Activated naive CD8-positive, alpha-beta T cell treated with anti-CD3 and anti-CD28 coated beads for 36 hours (primary cell): ENCODE results near the gene TSPAN9. TPM values are rescaled to one million over a fixed set of nuclear protein-coding genes. Genes with fewer than 3 reads are reported as not detected.
A peak's percentile ranks its signal among the peaks of the same experiment; 100 is the strongest.

Experiments used
- DNase-seq: peaks from one replicate; pipeline ENCODE4 v3.0.0; 2021
- H3K27ac Mint-ChIP-seq: one replicate; pipeline ENCODE4 v1.8.0; 2022; ENCODE audit warnings: mild to moderate bottlenecking, moderate library complexity, mixed read lengths
- H3K27me3 Mint-ChIP-seq: one replicate; pipeline ENCODE4 v1.8.0; 2022; ENCODE audit warnings: mild to moderate bottlenecking, mixed read lengths
- H3K36me3 Mint-ChIP-seq: one replicate; pipeline ENCODE4 v1.8.0; 2021; ENCODE audit warnings: mild to moderate bottlenecking, mixed read lengths
- H3K4me1 Mint-ChIP-seq: one replicate; pipeline ENCODE4 v1.8.0; 2021; ENCODE audit warnings: mixed read lengths
- H3K4me3 Mint-ChIP-seq: one replicate; pipeline ENCODE4 v1.8.0; 2022; ENCODE audit warnings: mild to moderate bottlenecking, moderate library complexity, mixed read lengths
- H3K9me3 Mint-ChIP-seq: one replicate; pipeline ENCODE4 v1.8.0; 2022; ENCODE audit warnings: mixed read lengths
- total RNA-seq, 2 experiments: library from RNA; stranded (reverse); gene quantifications; one replicate each; pipeline ENCODE4 v1.2.3, GENCODE V29; 2021

TSPAN9 gene
- total RNA-seq, 2 experiments from 2014 or later, result 0.24 to 0.31 TPM

DNA sequence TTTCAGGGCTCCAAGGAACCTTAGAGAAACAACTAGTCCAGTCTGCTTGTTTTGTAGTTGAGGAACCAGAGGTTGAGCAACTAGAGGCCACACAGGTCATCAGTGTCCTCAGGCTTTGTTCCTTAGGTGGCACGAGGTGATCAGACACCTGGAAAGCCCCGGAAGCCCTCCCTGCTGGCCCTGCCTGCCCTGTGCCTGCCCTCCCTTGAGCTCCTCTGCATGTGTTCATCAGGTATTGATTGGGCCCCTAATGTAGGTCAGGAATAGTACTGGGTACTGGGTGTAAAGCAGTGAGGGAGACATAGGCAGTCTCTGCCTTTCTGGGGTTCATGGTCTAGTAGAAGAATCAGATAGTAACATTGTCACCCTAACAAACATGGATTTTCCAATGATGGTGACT lies 114.3 kb downstream of the TSPAN9 start:
- Mint-ChIP-seq H3K9me3 (no peaks in the 10 kb centered on the region), H3K4me3 (no peak overlapping the region), H3K27me3 (no peaks in the 10 kb centered on the region), H3K36me3 (no peaks in the 10 kb centered on the region), H3K4me1 (peaks cover 3% of the 10 kb centered on the region), H3K27ac (no peak overlapping the region)
- no peak for DNase-seq

DNA sequence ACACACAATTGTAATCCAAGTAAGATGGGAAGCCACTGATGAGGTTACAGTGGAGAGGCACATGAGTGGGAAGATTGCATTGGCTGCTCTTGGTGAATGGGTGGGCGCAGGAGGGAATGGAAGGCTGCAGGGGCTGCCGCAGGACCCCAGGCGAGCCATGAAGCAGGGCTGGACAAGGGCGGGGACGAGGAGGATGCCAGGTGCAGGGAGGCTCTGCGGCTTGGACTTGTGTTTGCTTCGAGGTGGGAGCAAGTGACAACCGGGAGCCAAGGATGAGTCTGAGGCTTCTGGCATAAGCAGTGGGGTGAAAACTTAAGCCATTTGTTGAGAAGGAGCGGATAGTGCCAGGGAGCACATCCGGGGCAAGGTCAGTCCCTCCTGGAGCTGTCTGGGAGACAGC lies 115.0 kb downstream of the TSPAN9 start:
- Mint-ChIP-seq H3K9me3 (no peaks in the 10 kb centered on the region), H3K27ac (no peak overlapping the region), H3K4me1 (no peaks in the 10 kb centered on the region), H3K4me3 (no peak overlapping the region), H3K27me3 (peaks cover 3% of the 10 kb centered on the region), H3K36me3 (no peaks in the 10 kb centered on the region)
- no peak for DNase-seq

DNA sequence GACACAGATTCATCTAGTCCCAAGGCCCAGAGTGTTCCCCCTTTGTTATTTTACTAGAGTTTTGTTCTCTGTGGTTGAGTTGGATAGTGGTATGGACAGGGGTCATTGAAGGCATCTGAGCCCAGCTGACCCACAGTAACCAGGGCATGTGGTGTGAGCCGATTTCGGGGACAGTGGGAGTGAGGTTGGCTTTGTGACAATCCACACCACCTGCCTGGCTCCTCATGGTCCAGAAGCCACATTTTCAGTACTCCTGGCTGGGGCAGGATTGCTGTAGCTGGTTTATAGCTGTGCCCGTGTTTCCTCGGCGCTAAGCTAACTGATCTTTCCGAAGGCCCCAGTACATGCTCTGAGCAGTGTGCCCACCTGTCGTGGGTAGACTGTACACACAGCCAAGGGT lies 116.0 kb downstream of the TSPAN9 start:
- no peak for DNase-seq
- Mint-ChIP-seq H3K4me1 (no peaks in the 10 kb centered on the region), H3K4me3 (no peak overlapping the region), H3K27me3 (peaks cover 6% of the 10 kb centered on the region), H3K9me3 (no peaks in the 10 kb centered on the region), H3K36me3 (no peaks in the 10 kb centered on the region), H3K27ac (no peak overlapping the region)

DNA sequence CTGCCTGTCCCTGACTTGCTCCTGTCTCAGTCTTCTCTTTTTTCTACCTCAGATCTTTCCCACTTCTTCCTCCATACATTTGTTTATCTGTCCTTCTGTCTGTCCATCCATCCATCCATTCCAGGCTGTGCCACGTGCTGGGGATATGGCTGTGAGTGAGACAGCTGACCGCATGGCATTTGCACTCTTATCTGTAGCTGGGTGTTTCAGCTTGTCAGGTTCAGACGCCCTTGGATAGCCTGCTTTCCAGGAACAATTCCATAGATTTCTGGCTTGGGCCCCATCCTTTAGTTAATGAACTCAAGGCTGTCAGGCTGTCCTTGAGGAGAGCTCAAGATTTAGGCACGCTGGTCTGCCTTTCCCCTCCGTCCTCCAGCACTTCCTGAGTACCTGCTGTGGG lies 116.6 kb downstream of the TSPAN9 start:
- peaks cover 7% of the 10 kb centered on the region for H3K27me3 Mint-ChIP-seq
- H3K36me3 Mint-ChIP-seq, result no peaks in the 10 kb centered on the region

DNA sequence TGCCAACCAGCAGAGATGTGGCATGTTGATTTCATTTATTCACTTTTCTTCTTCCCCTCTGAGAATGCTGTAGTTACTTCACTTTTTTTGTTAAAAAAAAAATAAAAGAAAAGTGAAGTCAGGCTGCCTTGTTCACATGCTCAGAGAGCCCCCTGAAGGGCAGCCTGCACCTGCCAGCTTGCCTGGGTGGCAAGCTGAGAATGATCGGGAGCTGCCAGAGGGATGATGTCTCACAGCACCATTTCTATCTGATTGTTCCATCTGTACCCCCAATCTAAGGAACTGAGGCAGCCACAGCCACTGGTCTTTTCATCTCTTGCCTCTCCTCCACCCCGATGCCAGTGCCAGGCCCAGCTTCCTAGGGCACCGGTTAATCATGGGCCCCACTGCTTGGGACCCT lies 118.2 kb downstream of the TSPAN9 start:
- H3K4me1 Mint-ChIP-seq, result no peaks in the 10 kb centered on the region

More for the DNA sequence above, 116.6 kb downstream of the TSPAN9 start:
- Mint-ChIP-seq H3K27ac (no peak overlapping the region), H3K4me1 (no peaks in the 10 kb centered on the region), H3K9me3 (no peaks in the 10 kb centered on the region), H3K4me3 (no peak overlapping the region)
- DNase-seq, result no peak

DNA sequence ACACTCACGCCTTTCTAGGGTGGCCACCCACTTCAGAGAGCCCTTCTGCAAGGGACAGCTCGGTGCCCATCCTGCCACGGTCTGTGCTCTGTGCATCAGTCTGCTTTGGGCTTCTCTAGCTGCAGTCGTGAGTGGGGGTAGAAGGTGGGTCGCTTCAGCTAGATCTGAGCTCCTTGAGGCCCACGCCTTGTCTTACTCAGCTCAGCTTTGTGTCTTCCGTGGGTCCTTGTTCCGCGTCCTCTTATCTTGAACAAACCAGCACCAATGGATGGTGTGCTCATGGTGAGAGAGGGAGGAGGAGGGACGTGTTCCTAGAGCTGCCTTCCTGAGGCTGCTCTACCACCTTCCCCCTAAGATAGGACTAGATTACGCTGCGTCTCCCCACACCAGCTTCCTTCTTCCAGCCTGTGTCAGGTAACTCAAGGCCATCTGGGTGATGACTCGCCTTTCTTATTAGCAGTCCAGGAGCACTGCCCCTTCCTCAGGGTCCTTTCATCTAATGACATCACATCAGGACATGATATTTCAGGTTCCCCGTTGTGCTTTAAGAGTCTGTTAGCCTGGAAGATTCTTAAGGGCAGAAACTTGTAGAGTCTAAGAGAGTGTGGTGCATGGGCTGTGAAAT lies 118.8 kb downstream of the TSPAN9 start:
- peaks cover 23% of the 10 kb centered on the region for H3K27me3 Mint-ChIP-seq
- H3K9me3 Mint-ChIP-seq, result no peaks in the 10 kb centered on the region
- H3K36me3 Mint-ChIP-seq, result no peaks in the 10 kb centered on the region
- DNase-seq, result no peak
- no peaks in the 10 kb centered on the region for H3K4me1 Mint-ChIP-seq
- no peak overlapping the region for H3K27ac Mint-ChIP-seq
- no peak overlapping the region for H3K4me3 Mint-ChIP-seq

More for the DNA sequence above, 118.2 kb downstream of the TSPAN9 start:
- Mint-ChIP-seq H3K27me3 (peaks cover 22% of the 10 kb centered on the region), H3K9me3 (no peaks in the 10 kb centered on the region), H3K4me3 (no peak overlapping the region), H3K36me3 (no peaks in the 10 kb centered on the region), H3K27ac (no peak overlapping the region)
- DNase-seq, result no peak

DNA sequence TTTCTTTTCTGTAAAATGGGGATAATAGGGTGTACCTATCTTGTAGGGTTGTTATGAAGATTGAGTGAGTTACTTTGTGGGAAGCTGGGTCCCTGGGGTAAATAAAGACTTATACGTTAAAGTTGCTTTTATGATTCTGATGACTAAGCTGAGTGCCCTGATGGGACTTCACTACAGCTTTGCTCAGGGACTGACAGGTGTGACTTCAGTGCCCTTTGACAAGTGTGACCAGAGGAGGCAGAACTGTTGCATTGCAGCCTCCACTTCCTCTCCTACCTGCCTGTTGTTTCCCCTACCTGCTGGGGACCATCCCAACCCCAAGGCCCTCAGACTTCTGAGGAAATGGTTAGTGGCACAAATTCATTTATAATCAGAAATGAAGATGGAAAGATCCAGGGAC lies 119.3 kb downstream of the TSPAN9 start:
- Mint-ChIP-seq H3K27me3 (peaks cover 28% of the 10 kb centered on the region), H3K36me3 (no peaks in the 10 kb centered on the region), H3K9me3 (no peaks in the 10 kb centered on the region), H3K27ac (no peak overlapping the region), H3K4me3 (no peak overlapping the region), H3K4me1 (peaks cover 2% of the 10 kb centered on the region)
- no peak for DNase-seq

DNA sequence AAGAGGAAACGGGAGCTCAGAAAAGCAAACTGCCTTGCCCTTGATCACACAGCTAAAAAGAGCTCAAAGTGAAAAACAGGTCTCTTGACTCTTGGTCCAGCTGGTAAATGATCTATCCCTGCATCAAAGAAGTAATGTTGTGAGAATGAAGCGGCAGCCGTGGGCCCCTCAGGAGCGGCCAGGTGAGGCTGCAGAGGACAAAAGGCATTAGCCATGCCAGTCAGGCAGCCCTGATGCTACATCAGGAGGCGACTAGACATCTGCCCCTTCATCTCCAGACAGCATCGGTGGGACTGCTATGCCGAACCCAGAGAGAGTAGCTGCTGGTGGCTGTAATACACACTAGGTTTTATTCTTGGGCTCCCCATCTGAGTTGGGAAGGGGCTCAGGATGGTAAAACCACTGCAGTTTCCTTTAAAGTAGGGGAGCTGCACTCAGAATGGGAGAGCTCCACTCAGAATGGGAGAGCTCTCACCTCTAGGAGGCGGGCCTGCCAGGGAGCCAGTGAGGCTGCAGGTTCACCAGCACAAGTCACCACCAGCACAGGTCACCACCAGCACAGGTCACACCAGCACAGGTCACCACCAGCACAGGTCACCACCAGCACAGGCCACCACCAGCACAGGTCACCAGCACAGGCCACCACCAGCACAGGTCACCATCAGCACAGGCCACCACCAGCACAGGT lies 120.1 kb downstream of the TSPAN9 start:
- no peak for DNase-seq
- Mint-ChIP-seq H3K4me3 (no peak overlapping the region), H3K9me3 (no peaks in the 10 kb centered on the region), H3K4me1 (peaks cover 2% of the 10 kb centered on the region), H3K27me3 (peaks cover 36% of the 10 kb centered on the region), H3K27ac (no peak overlapping the region), H3K36me3 (no peaks in the 10 kb centered on the region)

DNA sequence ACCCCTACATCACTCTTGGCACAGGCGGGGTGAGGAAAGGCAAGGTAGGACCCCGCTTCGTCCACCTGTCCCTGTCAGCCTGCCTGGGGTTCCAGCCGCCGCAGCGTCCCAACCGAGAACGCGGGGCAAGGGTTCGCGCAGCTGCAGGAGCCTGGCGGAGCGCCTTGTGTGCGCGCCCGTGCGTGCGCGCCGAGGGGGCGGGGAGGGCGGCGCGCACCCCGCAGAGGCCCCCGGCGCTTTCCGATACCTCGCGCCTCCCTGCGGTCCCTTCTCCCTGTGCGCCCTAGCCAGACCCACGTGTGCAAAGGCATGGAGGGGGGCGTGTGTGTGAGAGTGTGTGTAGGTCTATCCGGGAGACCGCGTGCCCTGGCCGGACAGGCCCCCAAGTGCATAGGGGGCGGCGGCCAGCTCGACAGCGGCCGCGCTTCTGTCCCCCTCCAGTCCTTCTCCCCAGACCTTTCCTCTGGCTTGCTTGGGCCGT lies 122.4 kb downstream of the TSPAN9 start:
- Mint-ChIP-seq H3K4me1 (peaks cover 2% of the 10 kb centered on the region), H3K27me3 (peaks cover 53% of the 10 kb centered on the region), H3K36me3 (no peaks in the 10 kb centered on the region), H3K27ac (no peak overlapping the region), H3K9me3 (no peaks in the 10 kb centered on the region), H3K4me3 (peak overlapping the region; percentile 49)
- DNase-seq, result peak; percentile 24

DNA sequence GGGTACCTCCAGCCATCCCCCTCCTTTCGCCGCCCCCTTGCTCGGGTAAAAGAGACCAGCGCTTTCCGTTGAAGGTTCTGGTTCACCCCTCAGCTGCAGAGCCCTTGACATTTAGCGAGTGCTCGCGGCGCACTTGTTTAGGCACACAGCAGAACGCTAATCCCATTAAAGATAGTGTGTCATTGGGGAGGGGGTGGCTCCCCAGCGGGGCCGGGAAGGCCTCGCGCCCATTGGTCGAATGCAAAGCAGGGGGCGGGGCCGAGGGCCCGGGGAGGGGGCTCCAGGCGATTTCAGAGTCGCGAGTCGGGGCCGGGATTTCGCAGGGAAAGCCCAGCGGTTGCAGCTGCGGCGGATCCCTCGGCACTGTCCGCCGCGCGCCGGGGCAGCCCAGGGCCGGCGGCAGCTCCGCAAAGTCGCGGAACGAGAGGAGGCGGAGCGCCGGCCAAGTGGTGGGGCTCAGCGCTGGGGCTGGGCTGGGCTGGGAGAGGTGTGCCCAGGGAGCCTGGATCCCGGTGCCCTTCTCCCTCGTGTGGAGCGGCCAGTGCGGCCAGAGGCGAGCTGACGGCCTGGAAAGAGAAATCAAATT lies 122.9 kb downstream of the TSPAN9 start:
- Mint-ChIP-seq H3K36me3 (no peaks in the 10 kb centered on the region), H3K27ac (no peak overlapping the region), H3K4me1 (peaks cover 2% of the 10 kb centered on the region), H3K4me3 (peak overlapping the region; percentile 49), H3K9me3 (no peaks in the 10 kb centered on the region), H3K27me3 (peaks cover 53% of the 10 kb centered on the region)
- peak; percentile 25 for DNase-seq

DNA sequence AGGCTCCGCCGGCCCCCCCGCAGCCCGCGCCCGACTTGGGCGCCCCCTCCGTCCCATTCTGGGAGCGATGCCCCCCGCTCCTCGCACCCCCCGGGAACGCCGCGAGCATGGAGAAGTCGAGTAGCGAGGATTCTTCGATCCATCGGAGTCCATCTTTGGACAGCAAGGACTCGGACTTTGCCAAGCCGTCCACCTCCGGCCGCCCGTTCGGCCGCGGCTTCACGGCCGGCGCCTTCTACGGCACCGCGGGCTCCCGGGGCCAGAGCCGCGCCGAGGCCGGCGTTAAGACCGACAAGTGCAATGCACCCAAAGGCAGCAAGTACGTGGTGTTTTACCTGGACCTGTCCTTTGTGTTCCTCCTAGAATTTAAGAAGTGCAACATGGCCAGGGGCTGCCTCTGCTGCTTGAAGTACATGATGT lies 123.6 kb downstream of the TSPAN9 start:
- H3K9me3 Mint-ChIP-seq, result no peaks in the 10 kb centered on the region
- H3K27ac Mint-ChIP-seq, result no peak overlapping the region
- H3K27me3 Mint-ChIP-seq, result peaks cover 53% of the 10 kb centered on the region
- DNase-seq, result no peak
- no peaks in the 10 kb centered on the region for H3K36me3 Mint-ChIP-seq
- peaks cover 2% of the 10 kb centered on the region for H3K4me1 Mint-ChIP-seq
- no peak overlapping the region for H3K4me3 Mint-ChIP-seq

DNA sequence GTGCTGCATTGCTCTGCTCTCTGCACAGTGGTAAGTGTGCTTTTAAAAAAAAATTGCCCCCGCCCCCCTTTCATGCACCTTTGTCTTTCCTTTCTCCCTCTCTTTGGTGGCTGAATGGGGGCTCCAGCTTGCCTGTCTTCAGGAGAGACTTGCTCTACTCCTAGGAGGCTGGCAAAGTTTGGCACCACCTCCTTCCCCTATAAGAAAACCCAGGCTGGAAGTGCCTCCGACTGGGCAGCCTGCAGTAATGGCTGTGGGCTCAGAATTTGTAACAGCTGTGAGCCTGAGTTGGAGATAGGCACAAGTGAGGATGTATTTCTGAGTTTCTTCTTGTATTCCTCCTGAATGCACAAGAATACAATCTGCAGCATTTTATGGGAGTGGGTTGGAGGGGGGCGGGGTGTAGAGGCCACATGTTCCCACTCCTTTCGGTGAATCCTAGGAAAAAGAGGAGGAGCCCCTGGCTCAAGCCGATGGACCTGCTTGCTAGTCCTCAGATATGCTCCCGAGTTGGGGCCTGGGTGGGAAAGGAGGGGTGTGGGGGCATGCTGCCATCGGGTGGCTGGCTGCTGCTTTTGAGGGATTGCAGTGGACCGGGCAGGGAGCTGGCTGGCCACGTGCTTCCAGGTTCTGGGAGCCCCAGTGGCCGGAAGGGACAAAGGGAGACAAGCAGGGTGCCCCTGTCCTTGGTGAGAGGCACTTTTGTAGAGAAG lies 124.3 kb downstream of the TSPAN9 start:
- Mint-ChIP-seq H3K27ac (no peak overlapping the region), H3K4me1 (peaks cover 2% of the 10 kb centered on the region), H3K27me3 (peaks cover 53% of the 10 kb centered on the region), H3K36me3 (no peaks in the 10 kb centered on the region), H3K4me3 (no peak overlapping the region), H3K9me3 (no peaks in the 10 kb centered on the region)
- no peak for DNase-seq

DNA sequence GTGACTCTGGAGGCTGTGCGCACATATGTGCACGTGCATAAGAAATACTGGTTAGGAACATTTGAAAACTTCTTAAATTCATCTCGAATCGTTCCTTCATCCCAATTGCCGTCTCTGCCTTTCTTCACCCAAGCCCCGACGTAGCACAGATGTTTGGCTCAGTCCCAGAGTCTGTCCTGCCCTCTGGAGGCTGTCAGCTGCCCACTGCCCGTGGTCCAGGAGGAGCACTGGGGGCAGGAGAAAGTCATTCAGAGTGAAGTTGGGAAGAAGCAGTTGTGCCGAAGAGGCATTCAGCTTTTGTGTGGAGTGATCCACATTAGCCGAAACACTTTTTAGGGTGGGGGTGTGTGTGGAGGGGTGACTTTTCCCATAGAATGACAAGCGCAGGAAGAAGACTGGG lies 124.9 kb downstream of the TSPAN9 start:
- Mint-ChIP-seq H3K4me1 (peaks cover 2% of the 10 kb centered on the region), H3K36me3 (no peaks in the 10 kb centered on the region), H3K27ac (no peak overlapping the region), H3K27me3 (peaks cover 51% of the 10 kb centered on the region), H3K9me3 (no peaks in the 10 kb centered on the region), H3K4me3 (no peak overlapping the region)
- no peak for DNase-seq

DNA sequence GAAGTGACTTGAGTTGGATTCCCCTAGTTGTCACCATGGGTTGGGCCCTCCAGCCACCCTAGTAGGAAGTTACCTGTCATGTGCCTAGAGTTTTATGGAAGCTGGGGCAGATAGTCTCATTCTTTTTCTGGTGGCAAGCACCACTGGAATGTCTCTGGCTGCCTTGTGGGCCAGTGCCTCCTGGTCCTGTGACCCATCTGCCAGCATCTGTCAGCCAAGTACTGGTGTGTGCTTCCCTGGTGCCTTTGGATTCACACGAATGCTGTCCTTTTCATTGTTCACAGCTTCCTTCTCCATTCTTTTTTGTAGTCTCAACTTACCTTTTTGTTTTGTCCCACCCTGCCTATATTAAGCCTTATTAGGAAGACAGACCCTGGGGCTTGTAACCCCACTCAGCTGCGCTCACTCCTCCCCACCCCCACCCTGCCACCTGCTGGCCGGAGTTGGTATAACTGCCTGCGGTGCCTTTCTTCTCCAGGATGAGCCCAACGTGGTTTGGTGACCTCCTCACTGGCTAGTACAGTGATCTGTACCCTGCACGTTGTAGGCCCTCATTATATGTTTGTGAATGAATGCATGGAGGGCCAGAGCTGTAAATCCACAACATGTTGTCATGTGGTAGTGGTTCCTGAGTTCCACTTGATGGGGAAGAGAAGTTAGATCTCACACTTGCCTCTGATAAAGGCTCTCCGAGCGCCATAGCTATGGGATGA lies 125.7 kb downstream of the TSPAN9 start:
- Mint-ChIP-seq H3K27me3 (peaks cover 47% of the 10 kb centered on the region), H3K36me3 (no peaks in the 10 kb centered on the region), H3K4me3 (no peak overlapping the region), H3K27ac (no peak overlapping the region), H3K4me1 (peaks cover 2% of the 10 kb centered on the region), H3K9me3 (no peaks in the 10 kb centered on the region)
- peak; percentile 50 for DNase-seq

DNA sequence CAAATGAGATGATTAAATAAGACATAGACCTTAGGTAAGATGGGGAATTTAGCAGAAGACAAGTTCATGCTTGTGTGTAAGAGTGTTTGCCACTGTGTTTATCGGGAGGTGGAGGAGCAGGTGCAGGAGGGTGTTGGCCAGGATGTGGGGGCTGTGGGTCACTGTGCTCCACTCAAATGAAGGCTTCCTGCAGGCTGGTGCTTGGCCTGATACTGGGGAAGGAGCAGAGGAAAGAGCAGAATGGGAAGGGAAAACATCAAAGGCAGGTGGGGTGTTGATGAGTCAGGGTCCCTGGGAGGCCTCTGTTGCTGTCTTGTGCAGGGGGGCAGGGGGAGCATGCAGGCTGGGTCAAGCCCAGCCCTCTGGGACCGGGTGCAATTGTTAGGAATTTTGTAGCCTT lies 126.5 kb downstream of the TSPAN9 start:
- no peak for DNase-seq
- peaks cover 46% of the 10 kb centered on the region for H3K27me3 Mint-ChIP-seq
- H3K9me3 Mint-ChIP-seq, result no peaks in the 10 kb centered on the region
- no peak overlapping the region for H3K4me3 Mint-ChIP-seq
- peaks cover 2% of the 10 kb centered on the region for H3K4me1 Mint-ChIP-seq
- H3K27ac Mint-ChIP-seq, result no peak overlapping the region
- H3K36me3 Mint-ChIP-seq, result no peaks in the 10 kb centered on the region
